Cardiac muscle cell (in vitro differentiated cells and primary cell): ENCODE measurements around the gene ARHGEF10L. TPM values are rescaled to one million over a fixed set of nuclear protein-coding genes. Genes with fewer than 3 reads are reported as not detected.
A peak's percentile ranks its signal among the peaks of the same experiment; 100 is the strongest.

ENCODE experiments used
- DNase-seq, 2 donors: peaks; one replicate each; pipeline versions ENCODE4 v3.0.0 to v3.0.0-alpha.2; 2010 to 2017; ENCODE audit warnings: low read depth in 1 of 2, low spot score in 1 of 2
- H3K27ac ChIP-seq: fragments of 200-600 bp; sonication (generic); 2 replicates; pipeline ENCODE4 v1.5.1; 2016
- H3K27me3 ChIP-seq: fragments of 200-600 bp; sonication (generic); 2 replicates; pipeline ENCODE4 v1.6.0; 2016; ENCODE audit warnings: control low read depth
- H3K36me3 ChIP-seq: fragments of 200-600 bp; sonication (generic); 2 replicates; pipeline ENCODE4 v1.5.1; 2016; ENCODE audit warnings: control low read depth
- H3K4me1 ChIP-seq: fragments of 200-600 bp; sonication (generic); 2 replicates; pipeline ENCODE4 v1.8.1; 2017; ENCODE audit warnings: low read depth, mild to moderate bottlenecking, mixed run types
- H3K4me3 ChIP-seq: fragments of 200-600 bp; sonication (generic); 2 replicates; pipeline ENCODE4 v1.5.1; 2016; ENCODE audit warnings: mild to moderate bottlenecking
- H3K9me3 ChIP-seq: fragments of 200-600 bp; sonication (generic); 2 replicates; pipeline ENCODE4 v1.5.1; 2017; ENCODE audit warnings: low read depth, mild to moderate bottlenecking, control low read depth
- polyA plus RNA-seq: library from polyadenylated mRNA; unstranded; fragments of >200 nt; fragmentation: Nextera tagmentation; extraction: Ambion mirVana; gene quantifications from 2 replicates; pipeline ENCODE4 v1.2.1, GENCODE V29; 2016
- total RNA-seq: library from RNA; depleted of rRNA; stranded (reverse); fragments of >200 nt; gene quantifications from 2 replicates; pipeline ENCODE4 v1.2.3, GENCODE V29; 2016
- TF ChIP-seq, protein P1 (sequence below): IDR thresholded peaks from 2 replicates; pipeline ENCODE4 v1.5.1; 2012; ENCODE audit warnings: low read depth, mild to moderate bottlenecking, low read length

ARHGEF10L gene
- total and polyA plus RNA-seq, 2 experiments from 2014 or later = 32.3 to 55.4 TPM

GRCh38 chr1:17533201-17533600, 6.3 kb upstream of the ARHGEF10L start:
- no peak overlapping the region for H3K27ac ChIP-seq
- no peaks in the 10 kb centered on the region for H3K27me3 ChIP-seq
- no peak for DNase-seq
- H3K4me3 ChIP-seq = no peak overlapping the region
- TF ChIP-seq, protein P1, sequence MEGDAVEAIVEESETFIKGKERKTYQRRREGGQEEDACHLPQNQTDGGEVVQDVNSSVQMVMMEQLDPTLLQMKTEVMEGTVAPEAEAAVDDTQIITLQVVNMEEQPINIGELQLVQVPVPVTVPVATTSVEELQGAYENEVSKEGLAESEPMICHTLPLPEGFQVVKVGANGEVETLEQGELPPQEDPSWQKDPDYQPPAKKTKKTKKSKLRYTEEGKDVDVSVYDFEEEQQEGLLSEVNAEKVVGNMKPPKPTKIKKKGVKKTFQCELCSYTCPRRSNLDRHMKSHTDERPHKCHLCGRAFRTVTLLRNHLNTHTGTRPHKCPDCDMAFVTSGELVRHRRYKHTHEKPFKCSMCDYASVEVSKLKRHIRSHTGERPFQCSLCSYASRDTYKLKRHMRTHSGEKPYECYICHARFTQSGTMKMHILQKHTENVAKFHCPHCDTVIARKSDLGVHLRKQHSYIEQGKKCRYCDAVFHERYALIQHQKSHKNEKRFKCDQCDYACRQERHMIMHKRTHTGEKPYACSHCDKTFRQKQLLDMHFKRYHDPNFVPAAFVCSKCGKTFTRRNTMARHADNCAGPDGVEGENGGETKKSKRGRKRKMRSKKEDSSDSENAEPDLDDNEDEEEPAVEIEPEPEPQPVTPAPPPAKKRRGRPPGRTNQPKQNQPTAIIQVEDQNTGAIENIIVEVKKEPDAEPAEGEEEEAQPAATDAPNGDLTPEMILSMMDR = no peak
- H3K36me3 ChIP-seq = no peaks in the 10 kb centered on the region
- H3K4me1 ChIP-seq = peaks cover 10% of the 10 kb centered on the region
- no peaks in the 10 kb centered on the region for H3K9me3 ChIP-seq

DNA sequence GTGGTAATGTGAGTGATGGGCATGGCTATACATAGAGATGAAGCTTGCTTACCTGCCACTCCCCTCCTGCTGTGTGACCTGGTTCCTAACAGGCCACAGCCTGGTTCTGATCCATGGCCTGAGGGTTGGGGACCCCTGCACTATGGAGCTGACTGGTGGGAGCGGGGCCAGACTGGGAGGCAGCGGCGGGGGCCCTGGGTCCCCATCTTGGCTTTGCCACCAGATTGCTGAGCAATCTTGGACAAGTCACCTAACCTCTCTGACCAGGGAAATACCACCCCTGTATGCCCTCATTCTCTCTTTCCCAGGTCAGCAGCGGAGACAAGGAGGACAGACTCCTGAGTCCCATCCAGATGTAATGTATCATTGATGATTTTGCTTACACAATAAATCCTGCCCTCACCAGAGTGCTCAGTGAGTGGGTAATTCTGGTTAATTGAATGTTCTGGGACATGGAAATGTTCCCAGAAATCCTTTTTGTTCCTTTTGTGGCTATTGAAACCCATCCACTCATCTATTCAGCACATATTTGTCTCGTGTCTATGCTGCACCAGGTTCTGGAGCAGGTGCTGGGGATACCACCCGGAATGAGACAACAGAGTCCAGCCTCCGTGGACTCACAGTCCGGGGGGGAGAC, 4.1 kb upstream of the ARHGEF10L start:
- TF ChIP-seq, protein P1 = no peak
- Histone ChIP-seq H3K9me3 (no peaks in the 10 kb centered on the region), H3K27ac (no peak overlapping the region), H3K4me3 (no peak overlapping the region), H3K4me1 (peaks cover 19% of the 10 kb centered on the region), H3K27me3 (no peaks in the 10 kb centered on the region), H3K36me3 (no peaks in the 10 kb centered on the region)
- no peak for DNase-seq

- Histone ChIP-seq H3K4me3 (no peak overlapping the region), H3K9me3 (no peaks in the 10 kb centered on the region), H3K36me3 (no peaks in the 10 kb centered on the region), H3K27me3 (no peaks in the 10 kb centered on the region), H3K4me1 (peaks cover 13% of the 10 kb centered on the region), H3K27ac (peak overlapping the region; percentile 50)
- TF ChIP-seq, protein P1 = no peak
- DNase-seq = no peak
Observed at GRCh38 chr1:17538010-17538409, 1.5 kb upstream of the ARHGEF10L start.

DNA sequence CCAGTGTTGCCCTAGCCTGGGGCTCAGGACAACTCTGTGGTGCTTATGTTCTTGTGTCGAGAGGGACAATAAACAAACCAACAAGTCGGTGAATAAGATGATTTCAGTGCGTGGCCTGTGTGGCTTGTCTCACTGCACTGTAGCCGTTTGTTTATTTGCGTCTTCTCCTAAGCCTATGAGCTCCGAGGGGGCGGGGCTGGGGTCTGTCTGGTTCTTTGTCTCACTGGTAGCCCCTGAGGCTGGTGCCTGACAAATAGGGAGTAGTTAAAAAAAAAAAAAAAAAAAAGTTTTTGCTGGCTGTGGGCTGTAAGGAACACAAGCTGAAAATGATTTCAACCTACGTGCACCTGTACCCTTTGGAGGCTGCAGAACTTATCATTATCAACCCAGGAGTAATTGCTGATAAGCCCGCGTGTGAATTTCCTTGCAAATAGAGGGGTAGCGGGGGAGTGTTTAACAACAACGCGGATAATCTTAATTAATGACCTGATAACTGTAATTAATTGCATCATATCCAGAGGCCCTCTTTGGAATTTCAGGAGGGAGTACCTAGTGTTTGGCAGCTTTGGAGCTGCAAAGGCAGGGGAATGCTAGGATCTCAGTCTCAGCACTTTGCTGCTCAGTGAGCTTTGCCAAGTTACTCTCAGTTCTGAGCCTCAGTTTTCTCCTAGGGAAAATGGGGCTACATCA, 925 bp upstream of the ARHGEF10L start:
- TF ChIP-seq, protein P1 = no peak
- Histone ChIP-seq H3K36me3 (no peaks in the 10 kb centered on the region), H3K27ac (peak overlapping the region; percentile 50), H3K4me3 (peak overlapping the region; percentile 48), H3K27me3 (no peaks in the 10 kb centered on the region), H3K4me1 (peaks cover 13% of the 10 kb centered on the region), H3K9me3 (no peaks in the 10 kb centered on the region)
- peak; percentile 23 to 89 for DNase-seq

GRCh38 chr1:17539118-17539476, 401 bp upstream of the ARHGEF10L start:
- TF ChIP-seq, protein P1 = no peak
- Histone ChIP-seq H3K9me3 (no peaks in the 10 kb centered on the region), H3K27me3 (no peaks in the 10 kb centered on the region), H3K36me3 (no peaks in the 10 kb centered on the region), H3K27ac (peak overlapping the region; percentile 68), H3K4me1 (peaks cover 13% of the 10 kb centered on the region), H3K4me3 (peak overlapping the region; percentile 48)
- no peak for DNase-seq
